HG03135 (cell line): ENCODE measurements around the gene POLE.
"Not testable (repeated sequence)": the region's sequence is repeated elsewhere in the genome, so short reads cannot be mapped to it uniquely, and the experiment has no call there.

Experiments
- ATAC-seq: cut with Tn5 transposase; IDR thresholded peaks from one replicate; pipeline ENCODE4 v1.9.1; 2021; ENCODE audit warnings: mild to moderate bottlenecking, moderate library complexity; ENCODE audit not compliant: unreplicated experiment

Gene POLE

DNA sequence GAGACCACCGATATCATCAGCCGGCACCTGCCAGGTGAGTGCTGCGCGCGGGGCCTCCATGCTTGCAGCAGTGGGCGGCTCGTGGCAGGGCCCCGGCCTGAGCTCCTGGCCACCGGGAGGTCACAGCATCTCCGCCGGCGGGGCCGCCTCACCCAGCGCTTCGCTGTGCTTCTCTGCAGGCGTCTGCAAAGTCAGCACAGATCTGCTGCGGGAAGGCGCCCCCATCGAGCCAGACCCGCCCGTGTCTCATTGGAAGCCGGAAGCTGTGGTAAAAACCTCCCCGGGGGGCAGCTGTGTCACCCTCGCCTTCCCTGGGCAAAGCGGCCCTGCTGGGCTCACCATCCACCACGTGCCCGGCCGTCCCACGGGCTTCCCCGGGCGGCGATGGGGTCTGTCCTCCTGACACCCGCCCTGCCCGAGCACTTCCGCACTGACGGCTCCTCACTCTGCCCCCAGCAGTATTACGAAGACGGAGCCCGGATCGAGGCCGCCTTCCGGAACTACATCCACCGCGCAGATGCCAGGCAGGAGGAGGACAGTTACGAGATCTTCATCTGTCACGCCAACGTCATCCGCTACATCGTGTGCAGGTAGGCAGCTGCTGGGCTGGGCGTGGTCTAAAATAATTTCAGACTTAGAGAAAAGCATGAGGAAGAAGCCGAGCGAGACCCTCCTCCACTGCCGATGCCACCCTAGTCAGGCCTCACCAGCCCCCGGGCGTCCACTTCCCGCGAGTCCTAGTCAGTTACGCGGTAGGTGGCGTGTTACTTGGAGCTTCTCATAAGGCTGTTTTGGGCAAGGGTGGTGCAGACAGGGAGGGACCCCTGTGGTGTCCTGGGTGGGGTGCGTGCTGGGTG is 30.6 kb upstream of the POLE start:
- ATAC-seq = no peak

GRCh38 chr12:132717011-132717410 is 29.9 kb upstream of the POLE start:
- ATAC-seq = no peak

GRCh38 chr12:132716356-132716755 is 29.2 kb upstream of the POLE start:
- ATAC-seq = no peak

- ATAC-seq = no peak
Measured at GRCh38 chr12:132715874-132716273, 28.7 kb upstream of the POLE start.

DNA sequence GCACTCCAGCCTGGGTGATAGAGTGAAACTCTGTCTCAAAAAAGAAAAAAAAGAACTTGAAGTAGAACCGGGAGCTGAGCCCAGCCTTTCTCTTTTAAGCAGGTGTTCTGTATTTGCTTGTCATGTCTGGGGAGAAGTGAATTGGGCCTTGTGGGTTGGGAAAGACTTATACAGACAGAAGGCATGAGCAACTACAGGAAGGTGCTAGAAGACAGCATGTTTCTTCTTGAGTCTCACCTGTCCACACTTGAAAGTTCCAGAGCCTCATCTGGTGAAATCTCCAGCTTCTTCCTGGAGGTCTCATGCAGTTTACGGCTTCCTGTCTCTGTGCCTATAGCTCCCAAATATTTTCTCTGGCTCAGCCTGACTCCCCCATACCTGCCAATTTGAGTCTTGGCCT is 26.0 kb upstream of the POLE start:
- ATAC-seq = no peak

- ATAC-seq = peak; percentile 20
Measured at GRCh38 chr12:132711080-132711843, 24.1 kb upstream of the POLE start.

GRCh38 chr12:132710405-132711079 is 23.4 kb upstream of the POLE start, which contains the start of gene PGAM5:
Gene PGAM5 (plus strand): TSS chr12:132710842. CDS start chr12:132710877, 35 bp downstream.
- peak; percentile 88 for ATAC-seq

DNA sequence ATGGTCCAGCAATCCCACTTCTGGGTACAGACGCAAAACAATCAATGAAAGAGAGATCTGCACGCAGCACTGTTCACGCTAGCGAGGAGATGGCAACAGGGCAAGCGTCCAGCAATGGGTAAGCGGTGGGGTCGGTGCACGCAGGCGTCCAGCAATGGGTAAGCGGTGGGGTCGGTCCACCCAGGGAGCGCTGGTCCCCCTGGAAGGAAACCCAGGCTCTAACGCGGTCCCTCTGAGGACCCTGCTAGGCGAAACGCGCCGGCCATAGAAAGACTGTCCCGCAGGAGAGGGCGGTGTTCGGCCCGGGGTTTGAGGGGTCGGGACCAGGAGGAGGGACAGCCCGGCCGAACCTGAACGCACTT is 22.9 kb upstream of the POLE start:
- ATAC-seq = peak; percentile 19

GRCh38 chr12:132708150-132708549 is 21.0 kb upstream of the POLE start:
- ATAC-seq = no peak

GRCh38 chr12:132707241-132707640 is 20.1 kb upstream of the POLE start:
- no peak for ATAC-seq

DNA sequence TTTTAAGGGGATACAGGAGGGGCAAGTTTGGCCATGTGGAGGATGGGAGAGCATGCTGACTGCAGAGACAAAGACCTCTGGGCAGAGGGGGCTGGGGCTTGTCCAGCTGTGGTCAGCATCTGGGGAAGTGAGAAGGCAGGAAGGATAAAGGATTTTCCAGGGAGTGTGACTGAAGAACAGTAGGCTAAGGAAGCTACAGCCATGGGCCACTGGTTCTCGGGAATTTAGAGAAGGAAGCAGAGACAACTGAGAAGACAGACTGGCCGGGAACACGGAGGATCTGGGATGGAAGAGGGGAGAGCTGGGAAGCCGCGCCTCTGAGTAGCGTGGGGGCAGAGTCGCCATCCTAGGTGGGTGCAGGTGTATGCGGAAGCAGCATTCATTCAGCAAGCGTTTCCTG is 16.5 kb upstream of the POLE start:
- ATAC-seq = no peak

DNA sequence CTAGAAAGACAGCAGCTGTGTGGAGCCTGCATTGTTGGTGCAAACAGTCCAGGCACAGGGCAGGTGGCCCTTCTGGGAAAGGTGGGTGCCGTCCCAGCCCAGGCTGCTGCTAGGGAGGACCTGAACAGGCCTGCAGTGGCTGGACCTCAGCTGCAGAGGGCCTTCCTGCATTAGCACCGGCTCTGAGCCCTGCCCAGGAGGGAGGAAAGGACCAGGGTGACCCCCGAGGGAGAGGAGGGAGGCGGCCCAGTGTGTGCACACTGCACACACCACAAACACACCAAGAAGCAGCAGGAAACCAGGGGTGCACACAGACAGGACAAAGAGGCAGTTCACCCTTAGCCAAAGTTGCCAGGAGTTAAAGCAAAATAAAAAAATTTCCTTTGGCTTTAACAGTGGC is 15.5 kb upstream of the POLE start:
- ATAC-seq = no peak

- ATAC-seq = no peak
Measured at GRCh38 chr12:132700212-132700822, 13.2 kb upstream of the POLE start.

GRCh38 chr12:132698341-132698740 is 11.2 kb upstream of the POLE start:
- ATAC-seq = no peak

- no peak for ATAC-seq
Measured at GRCh38 chr12:132695431-132695830, 8.3 kb upstream of the POLE start.

- ATAC-seq = not testable (repeated sequence)
Measured at GRCh38 chr12:132694888-132695287, 7.7 kb upstream of the POLE start.

- not testable (repeated sequence) for ATAC-seq
Measured at GRCh38 chr12:132692030-132692429, 4.9 kb upstream of the POLE start.

- no peak for ATAC-seq
Measured at GRCh38 chr12:132690112-132690511, 3.0 kb upstream of the POLE start.

- ATAC-seq = no peak
Measured at GRCh38 chr12:132689227-132689626, 2.1 kb upstream of the POLE start.

GRCh38 chr12:132686825-132687210 is 324 bp downstream of the POLE start:
- peak; percentile 16 for ATAC-seq

- no peak for ATAC-seq
Measured at GRCh38 chr12:132685400-132685799, 1.7 kb downstream of the POLE start.
